GM19193 (cell line): ENCODE measurements around the gene ANKS1A.

Experiments used
- POLR2A ChIP-seq: IDR thresholded peaks from 4 replicates; pipeline ENCODE4 v1.6.1; 2011; ENCODE audit not compliant: insufficient read depth, insufficient read length; ENCODE audit errors: extremely low read depth

Gene ANKS1A

GRCh38 chr6:35015476-35015875 is 126.4 kb downstream of the ANKS1A start:
- TF ChIP-seq POLR2A = no peak

DNA sequence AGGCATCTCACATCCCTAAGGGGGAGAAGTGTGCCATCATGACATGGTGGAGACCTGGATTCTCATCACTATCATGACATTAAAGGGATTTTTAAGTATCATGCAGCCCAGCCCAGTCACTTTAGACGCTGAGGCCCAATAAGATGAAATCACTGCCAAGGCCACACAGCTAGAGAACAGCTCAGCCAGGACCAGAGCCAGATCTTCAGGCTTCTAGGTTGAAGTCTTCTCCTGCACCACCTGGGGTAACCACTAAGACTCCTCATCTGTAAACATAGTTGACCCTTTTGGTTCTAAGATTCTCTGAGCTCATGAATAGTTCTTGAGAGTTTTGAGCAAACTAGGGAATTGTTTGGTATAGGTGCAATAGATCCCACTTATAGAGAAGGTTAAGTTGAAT is 126.9 kb downstream of the ANKS1A start:
- no peak for TF ChIP-seq POLR2A

- no peak for TF ChIP-seq POLR2A
Observed at GRCh38 chr6:35016502-35017321, 127.7 kb downstream of the ANKS1A start.

DNA sequence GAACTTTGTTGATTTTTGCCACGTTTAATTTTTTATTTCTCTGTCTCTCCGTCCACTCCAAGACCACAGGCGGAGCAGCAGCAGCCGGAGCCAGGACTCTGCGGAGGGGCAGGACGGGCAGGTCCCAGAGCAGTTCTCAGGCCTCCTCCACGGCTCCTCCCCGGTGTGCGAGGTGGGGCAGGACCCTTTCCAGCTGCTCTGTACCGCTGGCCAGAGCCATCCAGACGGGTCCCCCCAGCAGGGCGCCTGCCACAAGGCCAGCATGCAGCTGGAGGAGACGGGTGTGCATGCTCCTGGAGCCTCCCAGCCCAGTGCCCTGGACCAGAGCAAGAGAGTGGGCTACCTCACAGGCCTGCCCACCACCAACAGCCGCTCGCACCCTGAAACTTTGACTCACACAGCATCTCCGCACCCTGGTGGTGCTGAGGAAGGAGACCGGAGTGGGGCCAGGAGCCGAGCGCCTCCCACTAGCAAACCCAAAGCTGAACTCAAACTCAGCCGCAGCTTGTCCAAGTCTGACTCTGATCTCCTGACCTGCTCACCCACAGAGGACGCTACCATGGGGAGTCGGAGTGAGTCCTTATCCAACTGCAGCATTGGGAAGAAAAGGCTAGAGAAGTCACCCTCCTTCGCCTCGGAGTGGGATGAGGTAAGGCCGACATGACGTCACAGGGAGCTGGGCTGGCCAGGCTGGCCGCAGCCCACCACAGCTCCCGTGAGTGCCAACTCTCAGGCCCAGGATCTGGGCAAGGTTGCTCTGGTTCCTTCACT is 128.5 kb downstream of the ANKS1A start:
- no peak for TF ChIP-seq POLR2A

DNA sequence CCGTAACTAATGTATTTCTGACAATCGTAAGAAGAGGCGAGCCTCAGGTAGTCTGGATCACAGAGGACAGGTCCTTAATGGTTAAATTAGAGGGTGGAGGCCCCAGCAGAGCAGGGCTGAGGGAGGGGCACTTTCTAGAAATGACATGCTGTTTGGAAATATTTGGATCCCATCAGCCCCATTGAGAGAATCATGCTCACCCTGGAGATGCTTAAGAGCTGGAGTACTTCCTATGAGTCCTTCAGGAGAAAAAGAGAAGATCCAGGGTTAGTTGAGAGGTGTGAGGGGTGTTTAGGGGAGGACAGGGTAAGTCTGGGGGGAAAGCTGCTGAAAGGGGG is 129.1 kb downstream of the ANKS1A start:
- no peak for TF ChIP-seq POLR2A

- TF ChIP-seq POLR2A = no peak
Observed at GRCh38 chr6:35018746-35019145, 129.7 kb downstream of the ANKS1A start.

DNA sequence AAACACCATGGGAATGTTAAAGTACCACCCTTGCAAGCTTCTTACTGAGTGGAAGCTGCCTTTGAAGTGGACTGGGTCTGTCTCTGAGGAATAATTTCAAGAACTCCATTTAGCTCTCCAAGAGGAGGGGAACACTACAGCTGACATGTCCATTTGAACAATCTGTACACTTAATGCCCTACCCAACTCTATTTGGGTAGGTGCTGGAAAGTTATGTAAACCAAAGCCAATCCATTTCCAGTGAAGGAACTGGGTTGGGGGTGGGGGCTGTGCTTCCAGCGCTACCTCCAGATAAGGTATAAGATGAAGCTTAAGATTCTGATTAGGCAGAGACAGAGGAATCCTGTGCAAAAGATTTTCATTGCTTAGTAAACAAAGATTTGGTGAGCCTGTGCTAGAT is 130.1 kb downstream of the ANKS1A start:
- TF ChIP-seq POLR2A = no peak

- TF ChIP-seq POLR2A = no peak
Observed at GRCh38 chr6:35019831-35020230, 130.8 kb downstream of the ANKS1A start.

- TF ChIP-seq POLR2A = no peak
Observed at GRCh38 chr6:35021004-35021403, 131.9 kb downstream of the ANKS1A start.

GRCh38 chr6:35023091-35024000 is 134.3 kb downstream of the ANKS1A start:
- no peak for TF ChIP-seq POLR2A

GRCh38 chr6:35024551-35025054 is 135.5 kb downstream of the ANKS1A start:
- no peak for TF ChIP-seq POLR2A

- TF ChIP-seq POLR2A = no peak
Observed at GRCh38 chr6:35025232-35026188, 136.5 kb downstream of the ANKS1A start.

GRCh38 chr6:35026434-35027222 is 137.6 kb downstream of the ANKS1A start:
- TF ChIP-seq POLR2A = no peak
